SU-DHL-6 (cell line): ENCODE data around the gene RNF111.

Experiments
- H2AFZ ChIP-seq: fragments of 200-600 bp; sonication (generic); 2 replicates; pipeline ENCODE4 v1.6.1; 2014; ENCODE audit warnings: low read depth, mild to moderate bottlenecking, moderate library complexity, mixed read lengths, antibody characterized with exemption, low read length; ENCODE audit not compliant: severe bottlenecking
- H3F3A ChIP-seq: fragments of 200-600 bp; shearing (Covaris generic); 2 replicates; pipeline ENCODE4 v1.6.0; 2016; ENCODE audit warnings: antibody characterized with exemption, mild to moderate bottlenecking; ENCODE audit not compliant: insufficient read depth
- H3K27ac ChIP-seq: fragments of 200-600 bp; sonication (generic); 2 replicates; pipeline ENCODE4 v1.5.1; 2016; ENCODE audit warnings: low read depth, mild to moderate bottlenecking, low read length, moderate library complexity, mixed read lengths
- H3K27me3 ChIP-seq: fragments of 200-600 bp; sonication (generic), shearing (Covaris generic); 2 replicates; pipeline ENCODE4 v1.6.0; 2014; ENCODE audit warnings: mild to moderate bottlenecking, low read length
- H3K36me3 ChIP-seq: fragments of 200-600 bp; sonication (generic); 2 replicates; pipeline ENCODE4 v1.6.1; 2014; ENCODE audit warnings: mild to moderate bottlenecking, low read length, mixed read lengths
- H3K4me2 ChIP-seq: fragments of 300-600, 200-600 bp; shearing (Covaris generic), sonication (generic); 2 replicates; pipeline ENCODE4 v1.6.0; 2014; ENCODE audit warnings: low read length, low read depth, mild to moderate bottlenecking; ENCODE audit not compliant: poor library complexity, severe bottlenecking
- H3K4me3 ChIP-seq: fragments of 200-600 bp; sonication (generic); 2 replicates; pipeline ENCODE4 v1.5.1; 2014; ENCODE audit warnings: antibody characterized with exemption, low read length, mild to moderate bottlenecking, mixed read lengths; ENCODE audit not compliant: insufficient read depth, poor library complexity, severe bottlenecking
- H3K79me2 ChIP-seq: fragments of 200-600 bp; sonication (generic); 2 replicates; pipeline ENCODE4 v1.6.1; 2014; ENCODE audit warnings: mild to moderate bottlenecking, low read length, moderate library complexity; ENCODE audit not compliant: insufficient read depth
- H3K9ac ChIP-seq: fragments of 200-600 bp; sonication (generic); 2 replicates; pipeline ENCODE4 v1.7.0; 2014; ENCODE audit warnings: mild to moderate bottlenecking, low read length
- H3K9me2 ChIP-seq: fragments of 200-600 bp; sonication (generic); replicated peaks from 2 replicates; pipeline ENCODE4 v1.6.1; 2014; ENCODE audit warnings: low read length; ENCODE audit not compliant: insufficient read depth
- H3K9me3 ChIP-seq: fragments of 200-600 bp; sonication (generic); 2 replicates; pipeline ENCODE4 v1.6.1; 2014; ENCODE audit warnings: low read length, mixed read lengths; ENCODE audit not compliant: insufficient read depth
- H4K20me1 ChIP-seq: fragments of 200-600 bp; sonication (generic); 2 replicates; pipeline ENCODE4 v1.6.1; 2014; ENCODE audit warnings: low read depth, mild to moderate bottlenecking, antibody characterized with exemption, low read length, moderate library complexity, mixed read lengths
- CTCF ChIP-seq: fragments of 200-600 bp; sonication (generic); IDR thresholded peaks from one replicate; pipeline ENCODE4 v1.5.1; 2017; ENCODE audit warnings: antibody characterized with exemption, mild to moderate bottlenecking, low read length, moderate library complexity; ENCODE audit not compliant: insufficient read depth, poor library complexity, severe bottlenecking
- EZH2phosphoT487 ChIP-seq: fragments of 200-600 bp; sonication (generic), shearing (Covaris generic); conservative IDR thresholded peaks from 2 replicates; pipeline ENCODE4 v1.6.1; 2018; ENCODE audit warnings: mild to moderate bottlenecking, antibody characterized with exemption, low read length, moderate library complexity, mixed read lengths

Gene RNF111

GRCh38 chr15:58981808-58982475 lies 5.5 kb upstream of the RNF111 start:
- H3K4me3 ChIP-seq = no peak overlapping the region
- H3K9me3 ChIP-seq = no peaks in the 10 kb centered on the region
- H2AFZ ChIP-seq = peak overlapping the region; percentile 36
- H3K27me3 ChIP-seq = no peaks in the 10 kb centered on the region
- H3K9me2 ChIP-seq = no peaks in the 10 kb centered on the region
- H3K79me2 ChIP-seq = no peaks in the 10 kb centered on the region
- H3K9ac ChIP-seq = no peak overlapping the region
- no peaks in the 10 kb centered on the region for H3K36me3 ChIP-seq
- TF ChIP-seq EZH2phosphoT487 = no peak
- TF ChIP-seq CTCF = no peak
- peak overlapping the region; percentile 52 for H3K4me2 ChIP-seq
- no peaks in the 10 kb centered on the region for H4K20me1 ChIP-seq
- no peak overlapping the region for H3K27ac ChIP-seq
- H3F3A ChIP-seq = peaks cover 23% of the 10 kb centered on the region

GRCh38 chr15:58983261-58983660 lies 4.2 kb upstream of the RNF111 start:
- H3K9me3 ChIP-seq = no peaks in the 10 kb centered on the region
- H4K20me1 ChIP-seq = 0 out of 2 replicates have a peak, but pooled peaks cover 2% of the 10 kb centered on the region
- H3K9me2 ChIP-seq = no peaks in the 10 kb centered on the region
- H3F3A ChIP-seq = peaks cover 20% of the 10 kb centered on the region
- H3K4me3 ChIP-seq = no peak overlapping the region
- H3K79me2 ChIP-seq = peaks cover 7% of the 10 kb centered on the region
- H3K27me3 ChIP-seq = no peaks in the 10 kb centered on the region
- TF ChIP-seq CTCF (no peak), EZH2phosphoT487 (no peak)
- H3K9ac ChIP-seq = no peak overlapping the region
- H3K27ac ChIP-seq = no peak overlapping the region
- H3K4me2 ChIP-seq = no peak overlapping the region
- H3K36me3 ChIP-seq = no peaks in the 10 kb centered on the region
- H2AFZ ChIP-seq = no peak overlapping the region

GRCh38 chr15:58985443-58985842 lies 2.0 kb upstream of the RNF111 start:
- Histone ChIP-seq H3K27ac (no peak overlapping the region), H3F3A (peaks cover 13% of the 10 kb centered on the region), H4K20me1 (peaks cover 19% of the 10 kb centered on the region), H3K79me2 (peaks cover 29% of the 10 kb centered on the region), H3K36me3 (0 out of 2 replicates have a peak, but pooled peaks cover under 1% of the 10 kb centered on the region), H3K4me2 (no peak overlapping the region), H3K27me3 (no peaks in the 10 kb centered on the region), H3K9me2 (no peaks in the 10 kb centered on the region), H3K4me3 (no peak overlapping the region), H3K9me3 (no peaks in the 10 kb centered on the region), H3K9ac (no peak overlapping the region), H2AFZ (no peak overlapping the region)
- no peak for TF ChIP-seq EZH2phosphoT487
- no peak for TF ChIP-seq CTCF
